ENCODE results near the gene PPP1R26. TPM values are rescaled to one million over a fixed set of nuclear protein-coding genes. Genes with fewer than 3 reads are reported as not detected.

Gene PPP1R26
- total and polyA plus RNA-seq, 9 donors: 9.7 to 15.7 (median 13.5) TPM

DNA sequence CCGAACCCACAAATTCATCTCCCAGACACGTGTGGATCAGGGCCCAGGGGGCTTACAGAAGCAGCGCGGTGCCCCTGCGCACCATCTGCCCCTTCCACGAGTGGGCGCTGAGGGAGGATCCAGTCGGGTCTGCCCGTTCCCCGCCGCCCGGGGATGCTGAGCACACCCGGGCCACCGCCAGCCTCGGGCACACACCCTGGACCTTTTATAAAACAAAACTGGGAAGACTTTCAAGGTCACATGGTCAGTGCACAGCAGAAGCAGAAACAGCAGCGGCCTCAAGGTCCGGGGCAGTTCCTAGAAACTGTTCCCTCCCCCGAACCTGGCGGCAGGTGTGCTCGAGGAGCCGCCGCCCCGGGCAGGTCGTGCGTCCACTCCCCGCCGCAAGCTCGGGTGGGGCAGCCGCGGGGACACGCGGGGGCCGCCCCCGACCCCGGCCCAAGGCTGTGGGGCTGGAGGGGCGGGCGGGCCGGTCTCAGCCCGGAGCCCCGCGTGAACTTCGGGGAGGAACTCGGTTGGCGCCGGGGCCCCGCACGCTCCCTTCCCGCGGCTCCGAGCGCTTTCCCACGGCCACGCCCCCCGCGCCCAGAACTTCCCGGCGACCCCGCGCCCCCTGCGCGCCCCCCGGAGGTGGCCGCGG lies 633 bp upstream of the PPP1R26 start:
- Histone ChIP-seq H3K9me3 (replicated peaks; ENCODE audit: control insufficient read depth, low read depth, low read length) (no peaks in the 10 kb centered on the region), H3K4me3 (ENCODE audit: low read length) (peak overlapping the region; percentile 29), H3K27ac (ENCODE audit: low read length) (no peak overlapping the region), H3K36me3 (ENCODE audit: control insufficient read depth, insufficient read depth, low read length) (peaks cover 9% of the 10 kb centered on the region), H3K27me3 (ENCODE audit: control insufficient read depth, insufficient read depth, low read length) (peaks cover 2% of the 10 kb centered on the region), H3K4me1 (ENCODE audit: control insufficient read depth, insufficient read depth, low read length) (peaks cover 14% of the 10 kb centered on the region)
- whole genome bisulfite sequencing (ENCODE audit: insufficient coverage): 3% methylated on average over 60 of the region's 64 CpGs
- DNase-seq: peak; percentile 55

DNA sequence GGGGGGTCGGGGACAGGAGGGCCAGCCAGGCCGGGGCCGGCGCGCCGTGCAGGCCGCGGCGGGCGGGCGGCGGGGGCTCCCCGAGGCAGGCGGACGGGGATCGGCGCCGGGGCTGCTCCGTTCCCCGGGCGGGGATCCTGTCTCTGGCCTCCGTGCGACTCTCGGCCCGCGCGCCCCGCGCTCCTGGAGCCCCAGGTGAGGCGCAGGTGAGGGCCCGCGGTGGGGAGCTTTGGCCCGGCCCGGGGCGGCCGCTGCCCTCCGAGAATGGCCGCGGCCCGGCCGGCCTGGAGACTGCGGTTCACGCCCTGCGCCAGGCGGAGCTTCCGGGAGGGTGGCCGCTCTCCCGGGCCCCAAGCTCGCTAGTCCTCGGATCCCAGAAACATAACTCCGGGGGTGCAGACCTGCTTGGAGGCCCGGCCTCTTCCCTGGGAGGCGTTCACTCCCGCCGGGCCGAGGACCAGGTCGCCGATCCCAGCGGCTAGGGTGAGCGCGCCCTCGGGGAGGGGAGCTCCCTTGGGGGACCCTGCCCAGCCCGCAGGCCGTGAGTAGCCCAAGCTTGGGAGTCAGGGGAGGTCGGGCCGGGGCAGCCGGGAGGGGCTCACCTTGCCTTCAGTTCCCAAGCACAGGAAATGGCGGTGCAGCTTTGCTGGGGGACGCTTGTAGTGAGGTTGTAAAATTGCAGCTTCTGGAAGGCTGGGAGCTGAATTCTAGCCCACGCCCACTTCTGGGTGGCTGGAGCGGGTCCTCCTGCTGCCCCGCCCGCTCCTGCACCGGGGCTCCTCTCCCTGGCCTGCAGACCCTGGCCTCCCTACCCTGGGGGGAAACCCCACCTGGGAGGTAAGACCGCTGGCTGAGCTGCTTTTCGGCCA lies 723 bp downstream of the PPP1R26 start:
- Histone ChIP-seq H3K4me3 (ENCODE audit: low read length) (peak overlapping the region; percentile 63), H3K36me3 (ENCODE audit: control insufficient read depth, insufficient read depth, low read length) (peaks cover 22% of the 10 kb centered on the region), H3K9me3 (replicated peaks; ENCODE audit: control insufficient read depth, low read depth, low read length) (no peaks in the 10 kb centered on the region), H3K27me3 (ENCODE audit: control insufficient read depth, insufficient read depth, low read length) (no peaks in the 10 kb centered on the region), H3K27ac (ENCODE audit: low read length) (no peak overlapping the region), H3K4me1 (ENCODE audit: control insufficient read depth, insufficient read depth, low read length) (peaks cover 14% of the 10 kb centered on the region)
- no peak for DNase-seq
- WGBS (ENCODE audit: insufficient coverage): under 1% methylated on average over 72 of the region's 76 CpGs

DNA sequence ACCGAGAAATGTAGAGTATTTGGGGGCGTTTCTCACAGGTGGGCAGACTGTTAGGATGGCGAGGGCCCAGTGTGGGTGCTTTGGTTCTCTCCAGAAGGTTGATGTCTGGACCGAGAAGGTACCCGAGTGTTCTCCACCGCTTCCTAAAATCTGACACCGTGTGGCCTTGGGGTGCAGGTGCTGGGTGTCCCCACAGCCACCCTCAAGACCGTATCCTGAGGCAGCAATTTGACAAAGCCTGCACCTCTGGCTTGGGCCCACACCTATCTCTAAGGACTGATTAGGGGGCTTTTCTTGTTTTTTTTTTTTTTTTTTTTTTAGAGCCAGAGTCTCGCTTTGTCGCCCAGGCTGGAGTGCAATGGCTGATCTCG lies 1.3 kb downstream of the PPP1R26 start:
- Histone ChIP-seq H3K27ac (ENCODE audit: low read length) (no peak overlapping the region), H3K4me3 (ENCODE audit: low read length) (peak overlapping the region; percentile 63), H3K4me1 (ENCODE audit: control insufficient read depth, insufficient read depth, low read length) (peaks cover 14% of the 10 kb centered on the region), H3K9me3 (replicated peaks; ENCODE audit: control insufficient read depth, low read depth, low read length) (no peaks in the 10 kb centered on the region), H3K27me3 (ENCODE audit: control insufficient read depth, insufficient read depth, low read length) (no peaks in the 10 kb centered on the region), H3K36me3 (ENCODE audit: control insufficient read depth, insufficient read depth, low read length) (peaks cover 28% of the 10 kb centered on the region)
- DNase-seq: no peak
- WGBS (ENCODE audit: insufficient coverage): 7% methylated on average over 7 of the region's 11 CpGs

DNA sequence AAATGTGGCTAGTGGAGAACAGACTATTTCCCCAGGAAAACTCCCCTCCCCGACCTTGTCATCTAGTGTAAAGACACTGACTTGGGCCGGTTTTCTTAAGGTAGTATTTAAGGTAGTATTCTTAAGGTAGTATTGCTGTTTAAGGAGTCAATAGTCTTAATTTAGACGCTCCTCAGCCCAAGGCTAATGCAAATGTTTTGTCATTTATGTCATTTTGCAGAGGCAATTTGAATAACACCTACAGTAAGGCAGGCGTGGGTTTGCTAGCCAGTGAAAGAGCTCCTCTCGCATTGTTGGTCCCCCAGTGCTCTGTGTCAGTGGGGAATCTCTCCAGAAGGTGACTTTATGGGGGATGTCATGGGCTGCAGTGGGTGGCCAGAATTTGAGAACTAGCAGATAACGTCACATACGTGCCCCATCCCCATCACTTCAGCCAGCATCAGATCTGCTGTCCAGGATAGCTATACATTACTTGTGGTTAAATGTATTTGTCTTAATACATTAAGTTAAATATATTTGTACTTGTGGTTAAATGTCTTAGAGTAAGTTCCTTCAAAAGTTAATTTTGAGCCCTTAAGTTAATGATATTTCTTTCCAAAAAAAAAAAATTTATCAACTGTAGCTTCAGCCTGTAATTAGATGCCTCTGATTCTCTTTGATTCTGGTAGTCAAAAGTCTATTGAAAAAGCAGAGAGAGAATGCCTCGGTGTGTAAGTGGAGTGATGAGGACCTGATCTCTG lies 2.6 kb downstream of the PPP1R26 start:
- no peak for DNase-seq
- no peak overlapping the region for H3K4me3 ChIP-seq (ENCODE audit: low read length)
- peaks cover 39% of the 10 kb centered on the region for H3K36me3 ChIP-seq (ENCODE audit: control insufficient read depth, insufficient read depth, low read length)
- WGBS (ENCODE audit: insufficient coverage): 69% methylated on average over 4 of the region's 8 CpGs
- H3K27me3 ChIP-seq (ENCODE audit: control insufficient read depth, insufficient read depth, low read length): no peaks in the 10 kb centered on the region
- H3K4me1 ChIP-seq (ENCODE audit: control insufficient read depth, insufficient read depth, low read length): peaks cover 14% of the 10 kb centered on the region
- no peak overlapping the region for H3K27ac ChIP-seq (ENCODE audit: low read length)
- H3K9me3 ChIP-seq (replicated peaks; ENCODE audit: control insufficient read depth, low read depth, low read length): no peaks in the 10 kb centered on the region

DNA sequence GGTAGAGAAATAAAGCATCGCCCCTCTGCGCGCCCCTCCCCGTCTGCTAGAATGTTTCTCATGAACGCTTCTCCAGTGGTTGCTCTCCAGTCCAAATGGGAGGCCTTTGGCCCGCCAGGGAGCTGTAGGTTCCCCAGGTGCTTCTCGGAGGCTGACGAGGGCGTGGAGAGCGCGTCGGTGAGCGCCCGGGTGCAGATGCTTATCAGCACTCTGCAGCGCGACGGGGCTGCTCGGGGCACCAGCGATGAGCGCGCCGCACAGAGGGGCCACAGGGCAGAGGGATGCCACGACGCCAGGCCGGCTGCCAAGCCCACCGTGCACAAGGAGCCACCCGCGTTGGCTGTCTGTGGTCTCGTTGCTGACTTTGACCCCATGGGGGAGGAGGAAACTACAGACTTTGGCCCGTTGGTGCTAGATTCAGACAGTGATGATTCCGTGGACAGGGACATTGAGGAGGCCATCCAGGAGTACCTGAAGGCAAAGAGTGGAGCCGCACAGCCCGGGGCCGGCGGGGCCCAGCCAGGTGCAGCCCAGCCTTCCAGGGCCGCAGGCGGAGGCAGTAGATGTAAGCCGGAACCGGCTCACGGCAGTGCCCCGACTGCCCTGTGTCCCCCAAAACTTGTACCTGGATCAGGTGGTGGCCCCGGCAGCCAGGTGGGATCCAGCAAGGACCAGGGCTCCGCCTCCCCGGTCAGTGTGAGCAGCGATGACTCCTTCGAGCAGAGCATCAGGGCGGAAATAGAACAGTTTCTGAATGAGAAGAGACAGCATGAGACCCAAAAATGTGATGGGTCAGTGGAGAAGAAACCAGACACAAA lies 5.1 kb downstream of the PPP1R26 start:
- no peak overlapping the region for H3K27ac ChIP-seq (ENCODE audit: low read length)
- H3K4me1 ChIP-seq (ENCODE audit: control insufficient read depth, insufficient read depth, low read length): peaks cover 10% of the 10 kb centered on the region
- H3K36me3 ChIP-seq (ENCODE audit: control insufficient read depth, insufficient read depth, low read length): peaks cover 47% of the 10 kb centered on the region
- no peaks in the 10 kb centered on the region for H3K9me3 ChIP-seq (replicated peaks; ENCODE audit: control insufficient read depth, low read depth, low read length)
- no peak overlapping the region for H3K4me3 ChIP-seq (ENCODE audit: low read length)
- WGBS (ENCODE audit: insufficient coverage): 94% methylated on average over 47 of the region's 47 CpGs
- no peak for DNase-seq
- H3K27me3 ChIP-seq (ENCODE audit: control insufficient read depth, insufficient read depth, low read length): no peaks in the 10 kb centered on the region

DNA sequence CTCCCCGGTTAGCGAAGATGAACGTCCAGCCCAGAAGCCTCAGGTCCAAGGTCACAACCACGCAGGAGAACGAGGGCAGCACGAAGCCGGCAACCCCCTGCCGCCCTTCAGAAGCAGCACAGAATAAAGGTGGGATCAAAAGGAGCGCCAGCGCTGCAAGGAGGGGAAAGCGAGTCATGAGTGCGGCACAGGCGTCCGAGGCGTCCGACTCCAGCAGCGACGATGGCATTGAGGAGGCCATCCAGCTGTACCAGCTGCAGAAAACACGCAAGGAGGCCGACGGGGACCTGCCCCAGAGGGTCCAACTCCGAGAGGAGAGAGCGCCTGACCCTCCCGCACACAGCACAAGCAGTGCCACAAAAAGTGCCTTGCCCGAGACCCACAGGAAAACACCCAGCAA lies 5.8 kb downstream of the PPP1R26 start:
- Histone ChIP-seq H3K4me1 (ENCODE audit: control insufficient read depth, insufficient read depth, low read length) (peaks cover 10% of the 10 kb centered on the region), H3K27me3 (ENCODE audit: control insufficient read depth, insufficient read depth, low read length) (no peaks in the 10 kb centered on the region), H3K27ac (ENCODE audit: low read length) (no peak overlapping the region), H3K4me3 (ENCODE audit: low read length) (no peak overlapping the region), H3K9me3 (replicated peaks; ENCODE audit: control insufficient read depth, low read depth, low read length) (no peaks in the 10 kb centered on the region), H3K36me3 (ENCODE audit: control insufficient read depth, insufficient read depth, low read length) (peaks cover 47% of the 10 kb centered on the region)
- DNase-seq: no peak
- 90% methylated on average over 24 of the region's 25 CpGs for WGBS (ENCODE audit: insufficient coverage)

DNA sequence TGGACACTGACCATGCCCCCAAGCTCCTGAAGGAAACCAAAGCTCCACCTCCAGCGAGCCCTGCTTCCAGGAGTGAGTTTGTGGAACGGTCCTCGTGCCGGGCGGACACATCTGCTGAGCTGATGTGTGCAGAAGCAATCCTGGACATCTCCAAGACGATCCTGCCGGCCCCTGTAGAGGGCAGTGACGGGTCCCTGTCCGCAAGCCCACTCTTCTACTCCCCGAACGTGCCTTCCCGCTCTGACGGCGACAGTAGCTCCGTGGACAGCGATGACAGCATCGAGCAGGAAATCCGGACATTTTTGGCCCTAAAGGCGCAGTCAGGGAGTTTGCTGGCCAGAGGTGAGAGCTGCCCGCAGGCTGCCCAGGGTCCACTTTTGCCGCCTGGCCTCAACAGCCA lies 6.2 kb downstream of the PPP1R26 start:
- Histone ChIP-seq H3K9me3 (replicated peaks; ENCODE audit: control insufficient read depth, low read depth, low read length) (no peaks in the 10 kb centered on the region), H3K4me1 (ENCODE audit: control insufficient read depth, insufficient read depth, low read length) (peaks cover 6% of the 10 kb centered on the region), H3K36me3 (ENCODE audit: control insufficient read depth, insufficient read depth, low read length) (peaks cover 47% of the 10 kb centered on the region), H3K27me3 (ENCODE audit: control insufficient read depth, insufficient read depth, low read length) (no peaks in the 10 kb centered on the region), H3K4me3 (ENCODE audit: low read length) (no peak overlapping the region), H3K27ac (ENCODE audit: low read length) (no peak overlapping the region)
- DNase-seq: no peak
- WGBS (ENCODE audit: insufficient coverage): 92% methylated on average over 21 of the region's 21 CpGs

DNA sequence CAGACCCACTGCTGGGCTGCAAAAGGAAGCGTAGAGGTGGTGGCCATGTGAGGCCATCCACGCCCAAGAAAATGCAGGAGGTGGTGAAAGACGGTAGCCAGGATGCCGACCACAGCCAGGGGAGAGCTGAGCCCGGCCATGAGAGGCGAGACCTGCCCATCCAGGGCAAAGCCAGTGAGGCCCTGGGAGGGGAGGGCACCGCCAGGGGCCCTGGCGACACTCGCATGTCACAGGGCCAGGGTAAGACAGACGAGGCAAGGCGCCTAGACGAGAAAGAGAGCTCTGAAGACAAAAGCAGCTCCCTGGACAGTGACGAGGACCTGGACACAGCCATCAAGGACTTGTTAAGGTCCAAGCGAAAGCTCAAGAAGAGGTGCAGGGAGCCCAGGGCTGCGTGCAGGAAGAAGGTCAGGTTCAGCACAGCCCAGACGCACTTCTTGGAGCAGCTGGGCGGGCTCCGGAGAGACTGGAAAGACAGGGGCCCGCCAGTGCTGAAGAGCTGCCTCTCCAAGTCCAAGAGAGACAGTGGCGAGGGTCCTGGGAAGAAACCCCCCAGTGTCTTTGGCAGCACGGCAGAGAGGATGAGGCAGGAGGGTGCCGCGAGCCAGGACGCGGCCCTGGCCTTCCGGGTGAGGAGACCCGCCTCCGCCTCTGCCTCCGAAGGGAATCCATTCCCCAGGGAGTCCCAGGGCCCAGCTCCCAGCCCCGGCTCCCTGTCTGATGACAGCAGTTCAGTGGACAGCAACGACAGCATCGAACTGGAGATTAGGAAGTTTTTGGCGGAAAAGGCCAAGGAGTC lies 6.9 kb downstream of the PPP1R26 start:
- Histone ChIP-seq H3K9me3 (replicated peaks; ENCODE audit: control insufficient read depth, low read depth, low read length) (no peaks in the 10 kb centered on the region), H3K4me1 (ENCODE audit: control insufficient read depth, insufficient read depth, low read length) (no peaks in the 10 kb centered on the region), H3K36me3 (ENCODE audit: control insufficient read depth, insufficient read depth, low read length) (peaks cover 47% of the 10 kb centered on the region), H3K27me3 (ENCODE audit: control insufficient read depth, insufficient read depth, low read length) (no peaks in the 10 kb centered on the region), H3K4me3 (ENCODE audit: low read length) (no peak overlapping the region), H3K27ac (ENCODE audit: low read length) (no peak overlapping the region)
- DNase-seq: no peak
- WGBS (ENCODE audit: insufficient coverage): 88% methylated on average over 33 of the region's 33 CpGs

DNA sequence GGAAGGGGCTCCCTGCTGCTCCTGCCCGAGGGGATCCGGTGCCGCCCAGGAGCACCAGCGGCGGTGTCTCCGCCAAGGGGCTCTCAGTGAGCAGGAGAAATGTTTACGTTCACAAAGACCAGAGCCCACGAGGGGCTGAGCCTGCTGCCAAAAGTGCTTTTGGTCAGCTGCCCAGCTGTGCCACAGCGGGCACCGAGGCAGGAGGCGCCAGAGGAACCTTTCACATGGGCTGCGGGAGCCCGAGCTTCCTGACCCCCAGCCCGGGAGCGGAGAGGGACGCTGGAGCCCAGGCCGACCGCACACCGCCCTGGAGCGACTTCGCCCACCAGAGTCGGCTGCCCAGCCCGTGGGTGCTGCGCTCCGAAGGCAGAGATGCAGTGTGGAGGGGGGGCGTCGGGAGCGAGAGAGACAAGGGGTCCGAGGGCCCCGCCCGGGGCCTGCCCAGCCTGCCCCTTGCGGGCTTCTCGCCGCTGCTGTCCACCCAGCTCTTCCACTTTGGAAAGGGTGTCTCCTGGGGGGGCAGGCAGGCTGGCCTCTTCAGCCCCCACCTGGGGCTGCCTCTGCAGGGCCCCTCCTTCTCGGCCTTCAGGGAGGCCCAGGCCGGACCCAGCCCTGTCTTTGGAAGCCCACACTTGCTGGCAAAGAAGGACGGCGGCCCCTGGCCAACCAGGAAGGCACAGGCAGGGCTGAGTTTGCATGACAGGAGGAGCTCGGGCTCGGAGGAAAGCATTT lies 7.9 kb downstream of the PPP1R26 start:
- 91% methylated on average over 37 of the region's 40 CpGs for WGBS (ENCODE audit: insufficient coverage)
- H3K36me3 ChIP-seq (ENCODE audit: control insufficient read depth, insufficient read depth, low read length): peaks cover 47% of the 10 kb centered on the region
- H3K4me3 ChIP-seq (ENCODE audit: low read length): no peak overlapping the region
- no peaks in the 10 kb centered on the region for H3K9me3 ChIP-seq (replicated peaks; ENCODE audit: control insufficient read depth, low read depth, low read length)
- no peak overlapping the region for H3K27ac ChIP-seq (ENCODE audit: low read length)
- no peaks in the 10 kb centered on the region for H3K4me1 ChIP-seq (ENCODE audit: control insufficient read depth, insufficient read depth, low read length)
- no peak for DNase-seq
- H3K27me3 ChIP-seq (ENCODE audit: control insufficient read depth, insufficient read depth, low read length): no peaks in the 10 kb centered on the region
